GM23248 (cell line): ENCODE data around the gene RFK. TPM values are rescaled to one million over a fixed set of nuclear protein-coding genes. Genes with fewer than 3 reads are reported as not detected.

Experiments used
- DNase-seq: peaks from one replicate; pipeline ENCODE4 v3.0.0-alpha.2; 2015
- H2AFZ ChIP-seq: fragments of 200-600 bp; sonication (generic); 2 replicates; pipeline ENCODE4 v1.6.1; 2016; ENCODE audit warnings: antibody characterized with exemption
- H3F3A ChIP-seq: fragments of 200-600 bp; sonication (generic); 2 replicates; pipeline ENCODE4 v1.6.1; 2016; ENCODE audit warnings: mild to moderate bottlenecking, antibody characterized with exemption, mixed run types; ENCODE audit not compliant: insufficient read depth
- H3K27ac ChIP-seq: fragments of 200-600 bp; sonication (generic); 2 replicates; pipeline ENCODE4 v1.5.1; 2016; ENCODE audit warnings: mild to moderate bottlenecking
- H3K27me3 ChIP-seq: fragments of 200-600 bp; sonication (generic); replicated peaks from 2 replicates; pipeline ENCODE4 v1.6.1; 2016; ENCODE audit warnings: mild to moderate bottlenecking; ENCODE audit not compliant: insufficient read depth
- H3K36me3 ChIP-seq: fragments of 200-600 bp; sonication (generic); 2 replicates; pipeline ENCODE4 v1.6.1; 2016; ENCODE audit warnings: low read depth, mild to moderate bottlenecking
- H3K4me1 ChIP-seq: fragments of 200-600 bp; sonication (generic); 2 replicates; pipeline ENCODE4 v1.6.1; 2016; ENCODE audit warnings: mild to moderate bottlenecking; ENCODE audit not compliant: insufficient read depth
- H3K4me2 ChIP-seq: fragments of 200-600 bp; sonication (generic); one replicate; pipeline ENCODE4 v1.6.1; 2016; ENCODE audit warnings: mild to moderate bottlenecking; ENCODE audit not compliant: unreplicated experiment
- H3K4me3 ChIP-seq: fragments of 200-600 bp; sonication (generic); 2 replicates; pipeline ENCODE4 v1.5.1; 2016; ENCODE audit warnings: mild to moderate bottlenecking
- H3K79me2 ChIP-seq: fragments of 200-600 bp; sonication (generic); 2 replicates; pipeline ENCODE4 v1.6.1; 2016; ENCODE audit warnings: mild to moderate bottlenecking; ENCODE audit not compliant: insufficient read depth
- H3K9ac ChIP-seq: fragments of 200-600 bp; sonication (generic); 2 replicates; pipeline ENCODE4 v1.6.1; 2016; ENCODE audit warnings: mild to moderate bottlenecking
- H3K9me2 ChIP-seq: fragments of 200-600 bp; sonication (generic); 2 replicates; pipeline ENCODE4 v1.6.1; 2016; ENCODE audit warnings: mixed run types, mild to moderate bottlenecking, moderate library complexity; ENCODE audit not compliant: insufficient read depth
- H3K9me3 ChIP-seq: fragments of 200-600 bp; sonication (generic); one replicate; pipeline ENCODE4 v1.6.1; 2017; ENCODE audit warnings: low read depth
- H4K20me1 ChIP-seq: fragments of 200-600 bp; sonication (generic); 2 replicates; pipeline ENCODE4 v1.6.0; 2016; ENCODE audit not compliant: insufficient read depth
- EZH2 ChIP-seq: fragments of 200-600 bp; sonication (generic); IDR thresholded peaks from 2 replicates; pipeline ENCODE4 v1.6.1; 2018; ENCODE audit warnings: antibody characterized with exemption, mild to moderate bottlenecking; ENCODE audit not compliant: insufficient read depth, poor library complexity, severe bottlenecking
- EZH2phosphoT487 ChIP-seq: fragments of 200-600 bp; sonication (generic); IDR thresholded peaks from 2 replicates; pipeline ENCODE4 v1.6.1; 2018; ENCODE audit warnings: antibody characterized with exemption, moderate library complexity, mild to moderate bottlenecking, low read depth; ENCODE audit not compliant: insufficient read depth
- WGBS, 2 experiments: methylation state at CpG; one replicate each; pipeline ENCODE4 v1.1.6; 2015 to 2017; ENCODE audit warnings: low lambda C conversion rate in 2 of 2, low coverage in 1 of 2; ENCODE audit errors: missing lambda C conversion rate in 2 of 2; 5-methylcytosine and 5-hydroxymethylcytosine counted together
- in situ Hi-C: fragments of 300-500 bp; cut with MboI; formaldehyde crosslinking; loops from 2 replicates; pipeline ENCODE4 v1.15.0; 2020
- polyA plus RNA-seq: library from polyadenylated mRNA; unstranded; fragments of >200 nt; fragmentation: Nextera tagmentation; extraction: Ambion mirVana; gene quantifications from 2 replicates; pipeline ENCODE4 v1.2.1, GENCODE V29; 2016
- total RNA-seq: library from RNA; depleted of rRNA; stranded (reverse); fragments of >200 nt; shearing (Covaris generic); gene quantifications from 2 replicates; pipeline ENCODE4 v1.2.3, GENCODE V29; 2014; rRNA removed

The RFK gene
- total and polyA plus RNA-seq, 2 experiments from 2014 or later: 16.6 to 20.0 TPM

- Histone ChIP-seq H3K9me3 (no peaks in the 10 kb centered on the region), H3K4me2 (no peak overlapping the region), H3F3A (no peaks in the 10 kb centered on the region), H3K36me3 (no peaks in the 10 kb centered on the region), H3K79me2 (no peaks in the 10 kb centered on the region), H3K4me1 (no peaks in the 10 kb centered on the region), H4K20me1 (no peaks in the 10 kb centered on the region), H3K27ac (no peak overlapping the region), H2AFZ (no peak overlapping the region), H3K9me2 (no peaks in the 10 kb centered on the region), H3K27me3 (no peaks in the 10 kb centered on the region; the same call in 1 of the 2 replicates), H3K9ac (no peak overlapping the region), H3K4me3 (no peak overlapping the region)
- no peak for TF ChIP-seq EZH2phosphoT487
- no peak for TF ChIP-seq EZH2
- in situ Hi-C loops: no loop called here
- DNase-seq: no peak
- 51% methylated on average over 6 of the region's 6 CpGs for WGBS, 2 experiments
These were observed 55.8 kb downstream of the RFK start for GRCh38 chr9:76338418-76338817.

GRCh38 chr9:76336027-76336426, 58.2 kb downstream of the RFK start:
- H2AFZ ChIP-seq: no peak overlapping the region
- H3K27me3 ChIP-seq: no peaks in the 10 kb centered on the region; the same call in 1 of the 2 replicates
- no peak overlapping the region for H3K4me3 ChIP-seq
- no peak for DNase-seq
- H3K36me3 ChIP-seq: no peaks in the 10 kb centered on the region
- H3K27ac ChIP-seq: no peak overlapping the region
- TF ChIP-seq EZH2: no peak
- no peaks in the 10 kb centered on the region for H3F3A ChIP-seq
- H3K4me2 ChIP-seq: no peak overlapping the region
- H3K9me3 ChIP-seq: no peaks in the 10 kb centered on the region
- no peaks in the 10 kb centered on the region for H3K9me2 ChIP-seq
- H3K79me2 ChIP-seq: no peaks in the 10 kb centered on the region
- 70 to 73% methylated on average over 1 of the region's 1 CpG for WGBS, 2 experiments
- H4K20me1 ChIP-seq: no peaks in the 10 kb centered on the region
- in situ Hi-C loops: no loop called here
- no peak overlapping the region for H3K9ac ChIP-seq
- no peaks in the 10 kb centered on the region for H3K4me1 ChIP-seq

Other genes with a start within 250 kb of the RFK start
- gene GCNT1, start 64.8 kb upstream of the RFK start, total RNA-seq: 8.5 and 26.3 TPM in 2 replicates
- 15.2 and 16.6 TPM in 2 replicates for gene GCNT1, start 64.8 kb upstream of the RFK start, polyA plus RNA-seq